AG09319 (cell line): ENCODE results near the gene ROBO1.

Experiments used
- DNase-seq: peaks from one replicate; pipeline ENCODE4 v3.0.0-alpha.2; 2010; ENCODE audit warnings: low read depth; ENCODE audit errors: extremely low read depth
- TF ChIP-seq, protein P1 (sequence below): IDR thresholded peaks from 2 replicates; pipeline ENCODE4 v1.5.1; 2011; ENCODE audit warnings: low read depth, mild to moderate bottlenecking, inconsistent platforms, low read length, moderate library complexity

The ROBO1 gene

GRCh38 chr3:79278681-79279080 is 489.1 kb downstream of the ROBO1 start:
- TF ChIP-seq, protein P1, sequence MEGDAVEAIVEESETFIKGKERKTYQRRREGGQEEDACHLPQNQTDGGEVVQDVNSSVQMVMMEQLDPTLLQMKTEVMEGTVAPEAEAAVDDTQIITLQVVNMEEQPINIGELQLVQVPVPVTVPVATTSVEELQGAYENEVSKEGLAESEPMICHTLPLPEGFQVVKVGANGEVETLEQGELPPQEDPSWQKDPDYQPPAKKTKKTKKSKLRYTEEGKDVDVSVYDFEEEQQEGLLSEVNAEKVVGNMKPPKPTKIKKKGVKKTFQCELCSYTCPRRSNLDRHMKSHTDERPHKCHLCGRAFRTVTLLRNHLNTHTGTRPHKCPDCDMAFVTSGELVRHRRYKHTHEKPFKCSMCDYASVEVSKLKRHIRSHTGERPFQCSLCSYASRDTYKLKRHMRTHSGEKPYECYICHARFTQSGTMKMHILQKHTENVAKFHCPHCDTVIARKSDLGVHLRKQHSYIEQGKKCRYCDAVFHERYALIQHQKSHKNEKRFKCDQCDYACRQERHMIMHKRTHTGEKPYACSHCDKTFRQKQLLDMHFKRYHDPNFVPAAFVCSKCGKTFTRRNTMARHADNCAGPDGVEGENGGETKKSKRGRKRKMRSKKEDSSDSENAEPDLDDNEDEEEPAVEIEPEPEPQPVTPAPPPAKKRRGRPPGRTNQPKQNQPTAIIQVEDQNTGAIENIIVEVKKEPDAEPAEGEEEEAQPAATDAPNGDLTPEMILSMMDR, result no peak
- DNase-seq, result no peak

GRCh38 chr3:79268422-79268821 is 499.4 kb downstream of the ROBO1 start:
- no peak for DNase-seq
- TF ChIP-seq, protein P1, result no peak

DNA sequence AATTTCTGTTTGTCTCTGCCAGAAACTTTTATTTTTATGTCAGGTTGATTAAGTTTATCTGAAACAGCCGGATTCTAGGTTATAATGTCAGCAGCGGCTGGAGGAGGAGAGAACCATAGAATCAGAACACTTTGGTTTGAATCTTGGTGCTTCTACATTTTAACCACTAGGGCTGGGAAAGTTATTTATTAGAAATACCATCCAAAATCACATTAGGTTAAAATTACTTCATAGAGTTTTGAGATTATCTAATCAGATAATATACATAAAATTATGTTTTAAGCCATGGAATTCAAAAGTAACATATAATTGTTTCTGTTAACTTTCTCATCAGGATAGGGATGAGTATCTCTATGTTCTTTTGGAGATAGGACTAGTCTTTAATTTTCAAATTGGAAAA is 502.9 kb downstream of the ROBO1 start:
- TF ChIP-seq, protein P1, result no peak
- DNase-seq, result no peak

DNA sequence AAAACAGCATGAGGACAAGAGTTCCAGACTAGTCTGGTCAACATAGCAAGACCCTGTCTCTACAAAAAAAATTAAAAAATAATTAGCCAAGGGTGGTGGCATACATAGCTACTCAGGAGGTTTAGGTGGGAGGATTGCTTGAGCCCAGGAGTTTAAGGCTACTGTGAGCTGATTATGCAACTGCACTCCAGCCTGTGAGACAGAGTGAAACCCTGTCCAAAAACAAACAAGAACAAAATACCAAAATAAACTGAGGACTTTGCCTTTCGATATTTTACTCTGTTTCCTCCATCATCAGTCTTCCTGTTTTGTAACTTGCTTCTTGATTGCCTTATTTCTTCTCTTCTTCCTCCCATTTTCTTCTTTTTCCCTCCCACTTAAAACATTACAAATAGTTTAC is 504.4 kb downstream of the ROBO1 start:
- TF ChIP-seq, protein P1, result no peak

GRCh38 chr3:79258479-79258878 is 509.3 kb downstream of the ROBO1 start:
- DNase-seq, result no peak
- TF ChIP-seq, protein P1, result no peak

More for the DNA sequence above, 504.4 kb downstream of the ROBO1 start:
- no peak for DNase-seq

GRCh38 chr3:79257791-79258190 is 510.0 kb downstream of the ROBO1 start:
- no peak for DNase-seq
- TF ChIP-seq, protein P1, result no peak

DNA sequence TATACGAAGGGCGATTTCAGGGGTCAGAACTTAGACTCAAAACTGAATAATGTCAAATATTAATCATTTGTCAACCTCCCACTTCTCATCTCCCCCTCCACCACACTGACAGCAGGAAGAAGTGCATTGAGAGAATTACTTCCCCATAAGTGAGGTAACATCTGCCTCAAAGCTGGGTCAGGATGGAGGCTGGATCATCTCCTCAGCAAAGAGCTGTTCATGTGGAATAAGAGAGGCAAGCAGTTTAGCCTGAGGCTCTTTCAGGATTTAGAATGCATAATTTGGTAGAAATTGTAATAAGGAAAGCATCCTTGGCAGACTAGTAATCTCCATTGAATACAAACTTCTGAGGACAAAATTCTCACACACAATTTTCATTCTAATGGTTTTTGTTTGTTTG is 512.1 kb downstream of the ROBO1 start:
- no peak for DNase-seq
- TF ChIP-seq, protein P1, result no peak
